Glomerular endothelial cell (primary cell): ENCODE data around the gene ZNF275. TPM values are rescaled to one million over a fixed set of nuclear protein-coding genes. Genes with fewer than 3 reads are reported as not detected.
"Not testable (repeated sequence)": the region's sequence is repeated elsewhere in the genome, so short reads cannot be mapped to it uniquely, and the experiment has no call there.

Experiments
- DNase-seq: peaks from one replicate; pipeline ENCODE4 v3.0.0-alpha.2; 2011; ENCODE audit warnings: low read depth, low spot score; ENCODE audit errors: extremely low read depth
- total RNA-seq: library from RNA; depleted of rRNA; stranded (reverse); fragments of >200 nt; gene quantifications from 2 replicates; pipeline ENCODE4 v1.2.3, GENCODE V29; 2015

Gene ZNF275
- total RNA-seq, 1 donor from 2014 or later: 8.8 TPM

DNA sequence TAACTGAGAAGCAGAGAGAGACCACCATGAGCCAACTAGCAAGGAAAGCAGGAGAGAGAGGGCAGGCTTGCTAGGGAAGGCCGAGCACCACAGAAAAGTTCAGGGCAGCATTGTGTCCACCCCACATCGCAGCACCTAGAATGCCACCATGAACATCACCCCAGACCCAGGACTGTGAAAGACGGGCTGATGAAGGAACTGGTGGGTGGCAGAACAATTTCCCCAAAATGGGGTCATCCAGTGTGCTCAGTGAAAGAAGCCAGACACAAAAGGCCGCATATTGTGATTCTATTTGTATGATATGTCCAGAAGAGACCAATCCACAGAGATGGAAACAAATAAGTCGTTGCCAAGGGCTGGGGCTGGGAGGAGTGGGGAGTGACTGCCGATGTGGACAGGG lies 50.4 kb downstream of the ZNF275 start:
- DNase-seq: no peak

DNA sequence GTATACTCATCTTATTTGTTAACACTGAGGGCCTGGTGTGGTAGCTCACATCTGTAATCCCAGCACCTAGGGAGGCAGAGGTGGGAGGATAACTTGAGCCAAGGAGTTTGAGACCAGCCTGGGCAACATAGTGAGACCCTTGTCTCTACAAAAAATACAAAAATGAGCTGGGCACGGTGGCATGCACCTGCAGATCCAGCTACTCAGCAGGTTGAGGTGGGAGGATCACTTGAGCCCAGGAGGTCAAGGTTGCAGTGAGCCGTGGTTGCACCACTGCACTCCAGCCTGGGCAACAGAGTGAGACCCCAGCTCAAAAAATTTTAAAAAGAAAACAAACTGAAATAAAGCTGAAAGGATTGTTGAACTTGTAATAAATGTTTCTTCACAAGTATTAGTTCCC lies 51.0 kb downstream of the ZNF275 start:
- not testable (repeated sequence) for DNase-seq

DNA sequence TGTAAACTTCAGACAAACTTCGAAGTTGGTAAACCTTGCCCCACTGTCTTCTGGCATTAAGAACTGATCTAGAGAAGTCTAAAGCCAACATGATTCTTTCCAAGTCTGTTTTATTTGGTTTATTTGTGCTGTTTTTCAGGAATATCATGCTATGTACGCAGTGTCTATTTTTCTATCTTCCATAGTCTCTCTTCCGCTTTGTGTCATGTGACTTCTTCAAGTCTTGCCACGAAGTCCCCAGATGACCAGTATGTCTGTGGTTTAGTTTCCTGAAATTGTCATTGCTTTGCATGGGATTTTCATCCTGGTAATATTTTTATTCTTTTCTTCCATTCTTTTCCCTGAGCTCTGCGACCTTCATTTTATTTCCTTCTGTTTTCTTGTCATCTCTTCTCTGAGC lies 52.1 kb downstream of the ZNF275 start:
- no peak for DNase-seq

DNA sequence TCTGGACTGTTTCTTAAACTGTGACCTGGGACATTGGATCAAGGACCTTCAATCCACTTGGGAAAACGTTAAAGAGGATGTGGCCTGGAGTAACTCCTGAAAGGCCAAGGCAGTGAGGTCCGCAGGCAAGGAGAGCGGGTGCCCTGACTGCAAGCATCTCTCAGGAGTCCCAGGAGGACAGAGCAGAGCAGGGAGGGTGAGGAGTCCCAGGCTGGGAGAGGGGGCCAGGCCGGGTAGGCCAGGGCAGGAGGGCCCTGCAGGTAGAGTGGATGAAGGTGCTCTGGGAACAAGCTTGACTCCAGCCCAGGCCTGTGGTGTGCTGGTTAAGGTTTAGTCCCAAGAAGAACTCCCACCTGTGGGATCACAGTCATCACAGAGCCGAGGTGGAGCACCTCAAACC lies 53.4 kb downstream of the ZNF275 start:
- DNase-seq: no peak

DNA sequence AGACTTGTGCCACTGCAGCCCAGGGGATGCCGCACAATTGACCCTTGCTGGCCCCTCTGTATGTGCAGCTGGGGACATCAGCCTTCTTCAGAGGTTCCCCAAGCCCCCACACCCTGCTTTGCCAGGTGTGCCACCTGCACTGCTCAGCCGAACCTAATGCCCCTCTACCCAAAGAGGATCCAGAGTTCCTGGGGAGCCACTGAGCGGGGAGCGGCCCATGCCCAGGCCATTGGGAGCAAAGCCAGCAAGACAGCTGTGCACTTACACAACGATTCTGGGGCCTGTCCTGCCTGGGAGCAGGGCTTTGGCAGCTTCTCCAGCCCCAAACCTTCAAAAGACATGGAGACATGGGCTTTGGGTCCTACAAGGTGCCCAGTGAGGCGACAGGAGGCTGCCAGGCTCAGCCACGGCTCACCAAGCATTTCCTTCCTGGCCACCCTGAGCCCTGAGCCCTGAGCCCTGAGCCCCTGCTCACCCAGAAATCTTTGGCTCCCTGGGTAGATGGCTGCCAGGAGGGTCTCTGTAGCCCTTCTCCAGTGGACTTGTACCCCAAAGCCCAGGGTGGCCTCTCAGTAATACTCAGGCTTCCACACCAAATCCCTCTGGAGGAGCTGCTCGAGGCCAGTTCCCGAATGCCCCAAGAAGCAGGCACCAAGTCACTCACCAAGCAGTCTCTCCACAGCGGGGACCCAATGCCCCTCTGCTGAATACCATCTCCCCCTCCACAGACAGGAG lies 54.2 kb downstream of the ZNF275 start:
- no peak for DNase-seq

DNA sequence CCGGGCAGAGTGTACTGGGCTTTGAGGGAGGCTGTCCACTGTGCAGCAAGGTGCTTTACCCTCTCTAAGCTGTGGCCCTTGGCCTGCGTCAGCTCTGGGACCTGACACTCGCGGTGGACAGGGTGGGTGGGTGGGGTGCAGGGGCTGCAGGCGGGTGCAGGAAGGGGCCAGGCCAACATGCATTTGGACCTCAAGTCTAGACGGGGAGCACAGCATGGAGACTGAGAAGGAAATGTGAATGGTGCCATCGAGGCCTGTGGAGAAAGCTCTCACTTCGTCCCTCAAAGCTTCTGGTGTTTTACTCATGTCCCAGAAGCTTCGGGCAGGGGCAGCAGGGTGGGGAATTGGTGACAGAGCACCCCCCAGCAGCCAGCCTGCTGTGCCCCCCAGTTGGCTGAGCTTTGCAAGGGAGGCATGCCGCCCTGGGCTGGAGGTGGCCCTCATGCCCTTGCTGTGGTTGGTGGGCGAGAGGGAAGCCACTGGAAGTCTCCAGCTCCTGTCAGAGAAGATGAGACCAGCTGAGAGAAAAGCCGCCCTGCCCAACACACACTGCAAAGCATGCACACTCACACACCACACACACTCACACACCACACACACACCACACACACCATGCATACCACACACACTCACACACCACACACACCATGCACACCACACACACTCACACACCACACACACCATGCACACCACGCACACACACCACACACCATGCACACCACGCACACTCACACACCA lies 54.9 kb downstream of the ZNF275 start:
- no peak for DNase-seq

DNA sequence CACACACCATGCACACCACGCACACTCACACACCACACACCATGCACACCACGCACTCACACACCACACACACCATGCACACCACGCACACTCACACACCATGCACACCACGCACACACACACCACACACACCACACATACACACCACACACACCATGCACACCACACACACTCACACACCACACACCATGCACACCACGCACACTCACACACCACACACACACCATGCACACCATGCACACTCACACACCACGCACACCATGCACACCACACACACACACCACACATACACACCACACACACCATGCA lies 55.5 kb downstream of the ZNF275 start:
- not testable (repeated sequence) for DNase-seq

DNA sequence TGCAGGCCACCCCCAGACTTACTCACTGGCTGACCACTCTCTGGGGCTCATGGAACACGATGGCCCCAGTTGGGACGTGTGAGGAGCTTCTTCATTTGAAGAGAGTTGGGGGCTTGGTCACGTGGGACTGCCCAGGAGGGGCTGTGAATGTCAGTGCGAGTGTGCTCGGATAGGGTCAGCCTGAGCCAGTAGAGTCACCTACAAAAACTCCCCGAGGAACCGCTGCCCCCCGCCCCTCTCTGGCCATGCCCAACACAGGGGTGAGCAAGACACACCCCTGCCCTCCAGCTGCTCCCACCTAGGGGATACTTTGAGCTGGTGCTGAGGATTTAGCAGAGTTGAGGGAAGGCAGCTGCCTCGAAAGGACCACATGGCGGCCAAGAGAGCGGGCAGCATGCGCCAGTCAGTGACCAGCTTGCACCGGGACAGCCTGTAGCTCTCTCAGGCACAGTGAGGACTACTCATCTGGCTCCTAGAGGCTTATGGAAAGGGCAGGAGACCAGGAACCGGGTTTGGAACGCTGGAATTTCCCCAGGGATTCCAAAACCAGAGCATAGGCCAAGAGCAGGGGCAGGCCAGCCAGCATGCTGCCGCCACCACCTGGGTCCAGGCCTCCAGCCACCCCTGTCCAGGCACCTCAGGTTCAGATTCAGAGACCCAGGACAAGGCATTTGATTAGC lies 58.8 kb downstream of the ZNF275 start:
- no peak for DNase-seq

DNA sequence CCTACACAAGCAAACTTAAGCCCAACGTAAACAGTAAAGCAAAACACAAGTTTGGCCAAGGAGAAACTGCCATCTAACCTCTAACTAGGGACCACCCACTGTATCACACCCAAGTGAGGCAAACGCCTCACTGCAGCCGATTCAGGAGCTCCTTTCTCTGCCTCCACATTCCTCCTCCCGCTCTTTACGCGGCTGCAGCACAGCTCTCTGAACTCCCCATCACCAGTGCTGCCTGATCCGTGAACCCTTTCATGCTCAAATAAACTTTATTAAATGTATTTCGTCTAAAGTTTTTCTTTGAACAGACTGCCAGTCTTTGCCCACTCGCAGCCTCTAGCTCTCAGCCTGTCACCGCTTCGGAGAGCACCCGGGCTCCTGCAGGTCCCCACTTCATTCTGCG lies 60.7 kb downstream of the ZNF275 start:
- no peak for DNase-seq

DNA sequence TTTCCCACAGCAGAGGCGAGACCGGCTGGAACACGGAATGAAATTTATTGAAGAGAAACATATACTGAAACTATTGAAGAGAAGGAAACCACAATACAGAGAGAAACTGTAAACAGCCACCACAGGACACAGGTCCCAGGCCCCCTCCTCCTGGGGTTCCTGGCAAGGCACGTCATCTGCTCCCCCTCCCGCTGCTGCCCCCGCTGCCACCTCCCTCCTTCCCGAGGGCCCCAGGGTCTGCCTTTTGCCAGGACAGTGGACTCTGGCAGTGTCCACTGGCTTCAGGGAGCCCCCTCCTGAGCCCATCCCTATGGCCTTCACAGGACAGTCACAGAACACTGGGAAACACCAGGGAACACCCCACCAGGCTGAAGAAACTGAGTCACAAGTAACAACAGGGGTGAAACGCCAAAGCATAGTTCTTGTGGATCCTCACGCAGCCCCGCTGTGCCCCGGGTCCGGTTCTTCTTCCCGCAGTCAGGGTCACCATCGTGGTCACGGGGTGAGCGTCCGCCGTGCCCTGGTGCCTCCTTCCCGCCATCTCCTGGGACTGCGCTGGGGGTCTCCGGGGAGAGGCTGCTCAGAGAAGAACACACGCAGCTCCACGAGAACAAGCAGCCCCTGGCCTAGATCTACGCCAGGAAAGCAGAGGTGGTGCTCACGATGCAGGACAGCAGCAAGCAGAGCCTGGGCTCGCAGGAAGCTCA lies 61.8 kb downstream of the ZNF275 start:
- no peak for DNase-seq

DNA sequence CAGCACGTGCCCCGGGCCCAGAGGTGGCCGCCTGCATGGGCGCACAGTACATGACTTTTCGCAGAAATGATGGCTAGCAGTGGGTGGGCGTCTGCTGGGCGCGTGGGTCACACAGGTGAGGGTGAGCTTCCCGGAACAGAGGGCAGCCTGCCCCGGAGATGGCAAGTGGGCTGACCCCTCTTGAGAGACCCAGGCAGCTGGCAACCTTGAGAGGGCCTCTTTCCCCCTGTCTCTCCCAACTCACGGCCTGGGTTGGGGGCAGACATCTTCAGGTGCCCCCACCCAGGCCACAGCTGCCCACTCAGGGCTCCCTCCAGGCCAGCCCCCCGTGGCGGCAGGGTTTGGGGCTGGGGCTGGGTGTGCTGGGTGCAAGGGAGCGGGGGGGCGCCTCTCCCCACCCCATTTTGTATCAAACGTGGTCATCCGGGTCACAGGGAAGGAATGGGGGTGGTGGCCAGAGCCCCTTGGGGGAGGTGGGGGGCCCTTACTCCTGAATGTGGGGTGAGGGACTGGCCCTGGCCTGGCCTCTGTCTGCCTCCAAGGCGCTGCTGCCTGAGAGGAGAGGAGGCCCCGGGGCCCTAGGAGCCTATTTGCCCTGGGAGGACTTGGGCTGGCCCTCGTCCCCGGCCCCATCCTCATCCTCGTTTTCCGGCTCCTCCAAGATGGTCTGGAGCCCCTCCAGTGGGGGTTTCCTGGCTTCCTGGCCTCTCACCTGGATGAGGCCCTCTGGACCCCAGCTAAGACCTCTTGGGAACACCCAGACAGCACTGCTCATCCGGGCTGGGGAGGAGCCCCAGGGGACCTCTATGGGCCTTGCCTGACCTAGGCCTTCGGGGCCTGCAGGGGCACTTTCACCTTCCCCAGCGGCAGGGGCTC lies 62.6 kb downstream of the ZNF275 start:
- no peak for DNase-seq

DNA sequence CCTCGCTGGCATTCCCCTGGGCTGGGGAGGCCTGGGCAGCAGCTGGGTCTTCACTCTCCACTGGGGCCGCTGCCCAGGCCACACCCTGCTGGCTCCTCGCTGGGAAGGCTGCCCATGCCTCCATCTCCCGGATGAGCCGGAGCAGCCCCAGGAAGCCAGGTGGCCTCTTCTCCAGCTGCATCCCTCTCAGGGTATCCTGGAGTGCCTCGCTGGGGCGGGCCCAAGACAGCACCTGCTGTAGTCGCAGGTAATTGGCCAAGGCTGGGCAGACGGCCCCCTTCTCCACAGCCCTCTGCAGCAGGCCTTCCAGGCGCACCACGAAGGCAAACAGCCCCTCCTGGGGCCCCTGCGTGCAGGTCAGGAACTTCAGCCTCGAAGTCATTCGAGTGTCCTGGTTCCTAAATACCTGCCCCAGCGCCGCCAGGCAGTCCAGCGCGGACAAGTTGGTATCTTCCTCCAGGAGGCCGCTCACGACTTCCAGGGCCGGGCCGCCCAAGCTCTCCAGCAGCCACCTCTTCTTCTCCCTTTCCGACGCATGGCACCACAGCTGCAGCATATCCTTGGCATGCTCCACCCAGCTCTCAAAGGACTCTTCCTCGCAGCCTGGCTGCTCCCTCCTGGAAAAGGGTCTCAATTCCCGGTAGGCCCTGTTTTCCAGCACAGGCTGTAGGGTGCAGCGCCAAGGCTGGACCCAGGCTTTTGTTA lies 63.5 kb downstream of the ZNF275 start:
- no peak for DNase-seq

DNA sequence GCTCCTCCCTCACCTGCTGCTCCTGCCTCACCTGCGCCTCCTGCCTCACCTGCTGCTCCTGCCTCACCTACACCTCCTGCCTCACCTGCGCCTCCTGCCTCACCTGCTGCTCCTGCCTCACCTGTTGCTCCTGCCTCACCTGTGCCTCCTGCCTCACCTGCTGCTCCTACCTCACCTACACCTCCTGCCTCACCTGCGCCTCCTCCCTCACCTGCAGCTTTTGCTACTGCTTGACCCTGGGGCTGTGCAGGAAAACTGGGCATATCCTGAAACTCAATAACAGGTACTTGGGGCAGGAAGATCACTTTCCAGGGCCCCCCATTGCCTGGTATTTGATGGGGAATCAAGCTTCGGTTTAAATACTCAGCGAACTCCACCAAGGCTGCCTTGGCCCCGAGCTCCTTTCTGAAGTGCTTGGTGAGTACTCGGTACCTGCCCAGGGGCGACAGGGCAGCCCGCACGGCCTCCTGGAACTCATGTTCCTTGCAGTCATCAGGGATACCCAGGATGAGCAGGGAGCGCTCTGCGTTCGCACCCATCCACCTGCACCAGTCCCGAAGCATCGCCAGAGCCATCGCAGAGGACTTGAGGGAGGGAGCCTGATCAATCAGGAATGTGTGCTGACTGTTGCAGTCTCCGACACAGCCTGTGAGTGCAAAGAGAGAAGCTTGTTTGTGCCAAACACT lies 64.5 kb downstream of the ZNF275 start:
- no peak for DNase-seq

DNA sequence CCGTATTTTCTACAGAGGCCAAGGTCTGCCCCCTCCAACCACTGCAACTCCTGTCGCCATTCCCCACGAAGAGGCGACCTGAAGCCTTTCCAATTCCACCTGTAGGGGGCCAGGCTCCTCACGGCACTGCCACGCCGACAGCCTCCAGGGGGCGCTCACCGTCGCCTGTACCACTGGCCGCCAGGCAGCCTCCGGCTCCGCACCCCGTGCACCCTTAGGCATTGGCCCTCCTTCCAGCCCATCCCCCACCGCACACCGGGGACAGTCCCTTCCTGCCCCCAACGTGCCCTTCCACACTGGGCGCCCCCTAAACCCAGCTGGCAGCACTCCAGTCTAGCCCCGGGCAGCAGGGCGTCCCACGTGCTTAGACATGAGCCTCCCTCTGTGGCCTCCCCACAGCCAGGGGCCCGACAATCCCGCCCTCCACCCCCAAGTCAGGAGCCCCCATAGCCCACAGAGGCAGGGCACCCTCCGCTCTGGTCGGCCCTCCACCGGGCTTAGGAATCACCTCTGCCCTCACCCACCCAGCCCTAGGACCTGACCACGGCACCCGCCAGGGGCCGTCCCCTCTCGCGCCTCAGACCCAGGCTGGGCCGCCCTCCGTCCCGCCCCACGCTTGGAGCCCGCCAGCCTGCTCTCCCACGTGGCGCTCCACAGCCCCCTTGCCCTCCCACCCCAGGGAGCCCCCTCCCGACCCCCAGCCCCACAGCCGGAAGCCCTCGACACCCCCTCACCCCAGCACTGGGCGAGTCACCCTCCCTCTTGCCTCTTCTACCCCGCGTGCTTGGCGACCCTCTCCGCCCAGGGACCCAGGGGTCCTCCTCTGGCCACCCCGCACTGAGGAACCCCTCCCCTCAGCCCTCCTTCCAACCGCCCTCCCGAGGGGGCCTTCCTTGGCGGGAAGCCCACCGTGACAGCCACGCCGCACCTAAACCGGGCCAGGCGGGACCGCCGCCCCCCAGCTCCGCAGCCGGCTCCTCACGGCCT lies 66.5 kb downstream of the ZNF275 start:
- DNase-seq: no peak

DNA sequence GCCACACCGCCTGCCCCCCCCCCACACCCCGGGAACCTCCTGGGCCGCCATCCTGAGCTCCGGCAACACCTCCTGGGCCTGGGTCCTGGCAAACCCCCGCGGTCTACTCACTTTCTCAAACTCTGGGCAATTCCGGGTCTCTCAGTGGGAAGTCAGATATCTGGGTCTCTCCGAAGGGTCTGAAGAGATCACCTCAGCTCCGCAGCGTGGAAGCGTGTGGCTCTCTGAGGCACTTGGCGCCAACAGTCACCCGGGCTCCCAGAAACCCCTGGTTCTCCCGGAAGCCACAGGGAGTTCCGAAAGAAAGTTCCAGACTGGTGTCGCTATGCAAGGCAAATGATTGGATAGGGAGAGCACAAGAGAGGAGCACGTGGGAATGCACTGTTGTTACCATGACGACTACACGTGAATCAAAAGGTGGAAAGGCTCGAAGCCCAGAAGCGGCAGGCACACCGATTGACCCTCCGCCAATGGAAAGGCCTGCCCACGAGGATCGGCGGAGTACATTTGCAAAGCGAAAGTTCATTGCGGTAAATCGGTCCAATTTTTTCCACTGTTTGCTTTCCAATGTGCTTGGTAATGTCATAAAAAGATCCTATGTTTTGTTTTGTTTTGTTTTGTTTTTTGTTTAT lies 67.3 kb downstream of the ZNF275 start, which contains the start of gene PNMA6E:
Gene PNMA6E (minus strand): TSS at position 218 of the 632 bp plus-strand sequence. CDS start 2,501 bp downstream, outside the sequence.
- no peak for DNase-seq
